H54 (cell line): ENCODE data around the gene B3GNT8.

Experiments
- DNase-seq: peaks from one replicate; pipeline ENCODE4 v3.0.0; 2011; ENCODE audit warnings: low spot score, mixed read lengths; ENCODE audit not compliant: insufficient read length
- FAIRE-seq: peaks from 3 replicates; lab custom pipeline; 2011; peaks lifted over from hg19 to GRCh38; lab: Jason Lieb, UNC
- POLR2A ChIP-seq: IDR thresholded peaks from 2 replicates; pipeline ENCODE4 v1.6.1; 2011; ENCODE audit warnings: low read depth, mild to moderate bottlenecking, low read length

B3GNT8 gene

DNA sequence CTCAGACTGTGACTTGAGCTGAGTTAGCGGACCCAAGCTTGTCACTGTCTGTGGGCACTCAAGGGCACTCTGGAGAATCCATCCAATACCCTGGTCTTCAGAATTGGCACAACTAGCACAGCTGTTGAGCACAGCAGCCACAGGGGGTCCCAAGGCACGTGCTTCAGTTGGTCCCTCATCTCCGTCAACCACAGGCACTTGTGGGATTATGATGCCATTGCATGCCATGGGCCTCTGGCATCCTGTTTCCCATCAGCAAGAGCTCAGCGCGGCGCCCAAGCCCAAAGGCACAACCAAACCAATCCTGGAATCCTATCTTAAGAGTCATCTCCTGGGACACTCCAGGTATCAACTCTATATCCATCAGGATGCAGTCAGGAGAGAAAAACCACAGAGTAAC, 3.7 kb upstream of the B3GNT8 start:
- FAIRE-seq = no peak
- no peak for TF ChIP-seq POLR2A
- DNase-seq = no peak

DNA sequence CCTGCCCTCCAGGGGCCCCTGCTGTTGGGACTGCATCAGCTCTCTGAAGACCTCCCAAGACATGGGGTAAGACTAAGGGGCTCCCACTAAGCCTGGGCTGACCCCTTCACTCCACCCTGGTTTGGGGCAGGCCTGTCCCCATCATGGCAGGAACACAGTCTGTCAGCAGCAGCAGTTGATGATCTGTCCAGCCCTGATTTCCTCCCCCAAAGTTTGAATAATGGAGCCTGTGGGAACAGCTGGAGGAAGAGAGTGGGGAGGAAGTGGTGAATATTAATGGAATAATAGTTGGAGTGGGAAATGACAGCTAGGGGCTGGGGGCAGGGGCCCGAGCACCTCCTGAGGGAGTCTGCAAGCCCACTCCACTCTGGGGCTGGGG, 1.3 kb upstream of the B3GNT8 start:
- DNase-seq (no peak), FAIRE-seq (no peak)
- TF ChIP-seq POLR2A = no peak

DNA sequence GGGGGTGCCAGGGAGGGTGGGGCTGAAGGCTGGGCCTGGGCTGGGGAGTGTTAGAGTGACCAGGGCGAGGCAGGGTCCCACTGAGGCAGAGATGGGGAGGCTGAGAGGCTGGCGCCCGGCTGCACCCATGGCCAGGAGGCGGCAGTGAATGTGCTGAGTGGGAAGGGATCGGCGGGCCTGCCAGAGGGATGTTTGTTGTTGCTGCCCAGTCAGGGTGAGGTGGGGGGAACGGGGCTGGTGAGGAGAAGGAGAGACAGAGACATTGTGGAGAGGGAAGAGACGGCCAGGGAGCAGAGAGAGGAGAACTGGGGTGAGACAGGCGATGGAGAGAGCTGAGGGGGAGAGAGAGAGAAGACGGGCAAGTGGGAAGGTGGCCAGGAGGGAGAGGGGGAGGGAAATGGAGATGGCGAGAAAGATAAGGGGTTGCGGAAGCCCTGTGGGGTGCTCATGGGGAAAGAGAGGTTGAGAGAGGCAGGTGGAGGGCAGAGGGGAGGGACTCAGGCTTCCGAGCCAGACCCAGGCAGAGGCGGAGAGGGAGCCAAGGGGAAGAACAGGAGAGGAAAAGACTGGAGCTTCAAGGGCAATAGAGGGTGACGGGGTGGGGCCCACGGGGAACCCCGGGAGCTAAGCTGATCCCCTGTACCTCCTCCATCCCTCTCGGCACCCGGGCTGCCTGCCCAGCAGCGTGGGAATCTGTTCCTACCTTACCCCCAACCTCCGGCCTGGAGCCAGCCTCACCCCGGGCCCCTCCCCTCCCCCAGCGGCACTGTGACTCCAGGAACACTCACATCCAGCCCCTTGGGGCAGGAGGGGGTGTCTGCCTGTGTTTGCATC, 690 bp upstream of the B3GNT8 start:
- no peak for FAIRE-seq
- no peak for DNase-seq
- TF ChIP-seq POLR2A = no peak

DNA sequence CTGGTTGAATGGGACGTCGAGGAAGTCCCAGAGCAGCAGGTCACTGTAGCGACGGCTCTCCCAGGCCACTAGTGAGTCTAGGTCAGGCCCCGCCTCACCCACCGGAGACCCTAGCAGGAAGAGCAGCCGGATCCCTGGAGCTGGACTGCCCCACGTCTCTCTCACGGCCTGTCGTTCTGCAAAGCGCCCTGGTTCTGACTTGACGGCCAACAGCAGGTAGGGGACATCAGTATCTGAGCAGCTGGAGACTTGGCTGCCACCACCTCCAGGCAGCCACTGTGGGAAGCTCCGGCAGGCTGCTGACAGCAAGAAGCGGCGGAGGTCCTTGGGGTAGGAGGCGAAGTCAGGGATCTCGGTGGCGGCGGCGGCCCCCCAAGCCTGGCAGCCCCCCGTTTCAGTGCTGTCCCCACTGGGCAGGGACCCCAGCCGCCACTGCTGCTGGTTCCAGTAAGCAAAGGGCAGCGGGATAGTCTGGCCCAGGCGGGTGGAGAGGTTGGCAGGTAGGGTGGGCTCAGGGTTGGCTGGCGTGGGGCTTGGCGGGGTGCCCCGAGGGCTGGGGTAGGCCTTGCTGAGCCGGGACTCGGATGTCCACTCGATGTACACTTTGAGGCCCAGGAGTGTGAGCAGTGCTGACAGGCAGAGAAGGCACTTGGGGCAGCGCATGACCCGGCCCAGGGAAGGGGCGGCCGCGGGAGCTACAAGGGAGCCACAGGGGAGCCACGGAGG, 895 bp downstream of the B3GNT8 start:
- DNase-seq (no peak), FAIRE-seq (no peak)
- TF ChIP-seq POLR2A = no peak

DNA sequence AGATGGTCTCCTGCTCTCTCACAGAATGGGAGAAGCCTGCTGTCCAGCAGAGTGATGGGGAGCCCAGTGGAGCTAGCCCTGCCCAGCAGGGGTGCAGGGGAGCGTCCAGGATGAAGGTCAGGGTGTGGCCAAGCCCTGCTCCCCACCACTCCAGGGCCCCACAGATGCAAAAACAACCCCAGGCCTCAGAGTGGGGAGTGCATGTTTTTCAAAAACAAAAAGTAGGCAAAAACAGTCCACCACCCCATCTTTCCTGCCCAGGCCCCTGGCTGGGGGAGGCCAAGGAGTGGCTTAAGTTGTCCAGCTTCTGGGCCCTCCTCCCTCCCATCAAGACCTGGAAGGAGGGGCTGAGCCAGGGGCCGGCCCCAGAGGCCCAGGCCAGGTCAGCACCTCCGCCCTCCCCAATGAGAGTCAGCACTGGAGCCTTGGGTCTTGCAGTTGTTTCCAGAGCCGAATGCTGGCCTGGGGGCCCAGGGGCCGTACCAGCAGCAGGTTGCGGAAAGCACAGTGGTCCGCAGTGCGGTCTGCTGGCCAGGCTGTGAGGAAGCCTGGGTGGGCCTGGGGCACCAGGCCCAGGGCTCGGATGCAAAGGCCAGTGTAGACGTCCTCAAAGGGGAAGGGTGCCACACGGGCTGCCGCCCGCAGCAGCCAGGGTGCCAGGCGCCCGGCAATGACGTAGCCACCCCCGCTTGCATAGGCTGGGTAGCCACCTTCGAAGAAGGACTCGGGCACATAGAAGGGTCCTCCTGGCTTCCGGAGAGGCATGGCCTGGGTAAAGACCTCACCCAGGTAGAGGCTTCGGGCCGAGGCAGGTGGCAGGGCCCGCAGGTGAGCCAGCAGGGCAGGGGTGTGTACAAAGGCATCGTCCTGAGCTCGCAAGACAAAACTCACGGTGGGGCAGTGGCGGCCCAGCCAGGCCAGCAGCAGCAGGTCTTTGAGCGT, 1.7 kb downstream of the B3GNT8 start:
- no peak for TF ChIP-seq POLR2A
- DNase-seq (no peak), FAIRE-seq (no peak)

DNA sequence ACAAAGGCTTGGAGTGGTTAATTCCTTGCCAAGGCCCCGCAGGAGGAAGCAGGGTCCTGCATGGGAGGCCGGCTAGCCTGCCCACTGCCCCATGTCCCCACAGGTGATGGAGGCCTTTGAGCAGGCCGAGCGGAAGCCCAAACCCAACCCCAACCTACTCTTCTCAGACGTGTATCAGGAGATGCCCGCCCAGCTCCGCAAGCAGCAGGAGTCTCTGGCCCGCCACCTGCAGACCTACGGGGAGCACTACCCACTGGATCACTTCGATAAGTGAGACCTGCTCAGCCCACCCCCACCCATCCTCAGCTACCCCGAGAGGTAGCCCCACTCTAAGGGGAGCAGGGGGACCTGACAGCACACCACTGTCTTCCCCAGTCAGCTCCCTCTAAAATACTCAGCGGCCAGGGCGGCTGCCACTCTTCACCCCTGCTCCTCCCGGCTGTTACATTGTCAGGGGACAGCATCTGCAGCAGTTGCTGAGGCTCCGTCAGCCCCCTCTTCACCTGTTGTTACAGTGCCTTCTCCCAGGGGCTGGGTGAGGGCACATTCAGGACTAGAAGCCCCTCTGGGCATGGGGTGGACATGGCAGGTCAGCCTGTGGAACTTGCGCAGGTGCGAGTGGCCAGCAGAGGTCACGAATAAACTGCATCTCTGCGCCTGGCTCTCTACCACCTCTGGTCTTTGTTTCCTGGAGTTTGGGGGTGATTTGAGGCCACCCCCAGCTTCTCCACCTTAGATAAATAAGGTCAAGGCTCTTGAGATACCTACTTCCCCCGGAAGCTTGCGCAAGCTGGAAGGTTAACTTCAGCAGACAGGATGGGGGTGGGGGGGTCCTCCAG, 2.6 kb downstream of the B3GNT8 start:
- TF ChIP-seq POLR2A = no peak
- no peak for DNase-seq
- FAIRE-seq = no peak

DNA sequence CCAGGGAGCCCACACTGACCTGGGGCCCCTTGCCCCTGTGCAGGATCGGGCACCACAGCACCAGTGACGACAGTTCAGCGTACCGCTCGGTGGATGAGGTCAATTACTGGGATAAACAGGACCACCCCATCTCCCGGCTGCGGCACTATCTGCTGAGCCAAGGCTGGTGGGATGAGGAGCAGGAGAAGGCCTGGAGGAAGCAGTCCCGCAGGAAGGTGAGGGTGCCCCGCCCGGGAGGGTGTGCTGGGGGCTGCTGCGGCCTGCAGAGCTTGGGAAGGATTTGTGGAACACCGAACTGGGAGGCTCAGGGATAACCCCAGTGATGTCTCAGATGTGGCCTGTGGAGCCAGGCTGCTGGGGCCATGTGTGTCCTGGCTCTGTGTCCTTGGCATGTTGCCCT, 4.2 kb downstream of the B3GNT8 start:
- no peak for DNase-seq
- no peak for TF ChIP-seq POLR2A
- FAIRE-seq = no peak

DNA sequence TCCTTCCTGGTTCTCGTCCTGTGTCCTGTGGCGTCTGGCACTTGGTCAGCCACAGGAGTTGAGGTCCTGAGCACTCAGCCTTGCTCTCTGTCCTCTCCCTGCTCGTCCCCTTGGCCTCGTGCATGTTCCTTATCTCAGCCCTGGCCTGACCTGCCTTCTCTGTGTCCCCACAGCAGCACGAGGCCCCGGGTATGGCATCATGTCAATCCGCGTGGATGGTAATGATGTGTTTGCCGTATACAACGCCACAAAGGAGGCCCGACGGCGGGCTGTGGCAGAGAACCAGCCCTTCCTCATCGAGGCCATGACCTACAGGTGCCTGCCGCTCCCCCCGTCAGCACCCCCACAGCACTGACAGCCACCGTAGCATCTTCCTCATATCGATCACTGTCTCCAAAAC, 4.7 kb downstream of the B3GNT8 start:
- FAIRE-seq = no peak
- no peak for DNase-seq
- no peak for TF ChIP-seq POLR2A

DNA sequence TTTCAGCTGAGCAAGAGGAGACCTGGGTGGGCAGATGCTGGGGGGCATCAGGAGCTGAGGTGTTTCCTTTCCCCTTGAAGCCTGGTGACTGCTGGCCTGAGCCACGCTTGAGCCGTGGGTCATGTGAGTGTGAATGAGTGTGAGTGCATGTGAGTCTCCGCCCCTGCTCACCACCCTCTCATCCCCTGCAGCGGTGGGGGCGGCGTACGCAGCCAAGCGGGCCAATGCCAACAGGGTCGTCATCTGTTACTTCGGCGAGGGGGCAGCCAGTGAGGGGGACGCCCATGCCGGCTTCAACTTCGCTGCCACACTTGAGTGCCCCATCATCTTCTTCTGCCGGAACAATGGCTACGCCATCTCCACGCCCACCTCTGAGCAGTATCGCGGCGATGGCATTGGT, 5.2 kb downstream of the B3GNT8 start:
- no peak for FAIRE-seq
- DNase-seq = no peak
- no peak for TF ChIP-seq POLR2A

DNA sequence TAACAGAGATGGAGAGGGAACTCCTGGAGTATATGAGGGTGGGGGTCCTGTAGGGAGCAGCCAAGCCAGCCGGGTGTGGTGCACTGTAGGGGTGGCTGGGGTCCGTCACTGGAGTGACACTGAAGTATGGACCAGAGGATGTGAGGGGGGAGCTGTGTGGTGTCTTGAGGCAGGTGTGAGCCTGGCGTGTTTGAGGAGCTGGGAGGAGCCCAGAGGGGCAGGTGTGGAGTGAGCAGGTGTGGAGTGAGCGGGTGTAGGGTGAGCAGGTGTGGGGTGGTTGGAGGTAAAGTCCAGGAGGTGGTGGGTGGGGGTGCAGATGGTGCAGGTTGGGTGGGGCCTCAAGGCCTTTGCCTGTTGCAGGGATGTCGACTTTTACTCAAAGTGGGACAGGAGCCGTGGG, 5.9 kb downstream of the B3GNT8 start:
- DNase-seq (no peak), FAIRE-seq (no peak)
- TF ChIP-seq POLR2A = no peak

DNA sequence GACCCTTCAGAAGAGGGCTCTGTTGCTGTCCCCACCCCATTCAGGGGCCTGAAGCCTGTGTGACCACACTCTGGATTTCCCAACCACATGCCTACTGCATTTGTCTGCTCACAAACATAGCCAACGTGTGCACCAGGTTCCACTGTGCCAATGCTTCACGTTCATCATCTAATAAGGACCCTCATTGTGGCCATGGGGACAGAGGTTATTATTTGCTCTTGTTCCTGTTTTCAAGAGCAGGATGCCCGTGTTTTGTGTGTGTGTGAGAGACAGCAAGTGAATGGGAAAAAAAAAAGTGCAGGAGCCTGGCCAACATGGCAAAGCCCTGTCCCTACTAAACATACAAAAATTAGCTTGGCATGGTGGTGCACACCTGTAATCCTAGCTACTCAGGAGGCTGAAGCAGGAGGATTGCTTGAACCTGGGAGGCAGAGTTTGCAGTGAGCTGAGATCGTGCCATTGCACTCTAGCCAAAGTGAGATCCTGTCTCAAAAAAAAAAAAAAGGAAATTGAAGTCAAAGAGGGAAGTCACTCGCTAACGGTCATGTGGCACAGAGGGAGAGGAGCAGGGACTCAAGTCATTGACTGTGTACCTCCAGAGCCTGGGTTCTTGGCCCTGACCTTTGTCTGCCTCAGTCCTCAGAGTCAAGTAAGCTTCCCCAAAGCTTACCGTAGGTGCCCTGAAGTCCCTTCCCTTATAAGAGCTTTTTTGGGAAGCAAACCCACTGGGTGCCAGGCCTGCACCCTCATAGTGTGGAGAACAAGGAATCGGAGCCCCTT, 6.9 kb downstream of the B3GNT8 start:
- no peak for DNase-seq
- FAIRE-seq = no peak
- TF ChIP-seq POLR2A = no peak

DNA sequence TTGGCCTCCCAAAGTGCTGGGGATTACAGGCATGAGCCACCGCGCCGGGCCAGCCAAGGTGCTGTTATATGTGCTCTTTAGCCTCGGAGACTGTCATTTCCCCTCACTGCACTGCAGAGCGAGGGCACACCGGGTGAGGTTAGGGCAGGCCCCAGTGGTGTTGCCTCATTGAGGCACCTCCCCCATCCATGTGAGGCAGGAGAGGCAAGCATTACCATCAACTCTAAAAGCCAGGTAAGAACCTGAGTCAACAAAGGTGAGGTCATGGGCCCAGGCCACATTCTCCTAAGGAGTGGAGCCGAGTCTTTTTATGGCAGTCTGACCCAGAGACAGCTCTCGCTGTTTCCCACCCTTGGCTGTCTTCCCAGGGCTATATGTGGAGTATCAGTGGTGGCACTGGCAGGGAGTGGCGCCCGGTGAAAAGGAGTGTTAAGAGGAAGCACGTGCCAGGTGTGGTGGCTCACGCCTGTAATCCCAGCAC, 10.9 kb downstream of the B3GNT8 start:
- FAIRE-seq = no peak
- DNase-seq = no peak
- no peak for TF ChIP-seq POLR2A

DNA sequence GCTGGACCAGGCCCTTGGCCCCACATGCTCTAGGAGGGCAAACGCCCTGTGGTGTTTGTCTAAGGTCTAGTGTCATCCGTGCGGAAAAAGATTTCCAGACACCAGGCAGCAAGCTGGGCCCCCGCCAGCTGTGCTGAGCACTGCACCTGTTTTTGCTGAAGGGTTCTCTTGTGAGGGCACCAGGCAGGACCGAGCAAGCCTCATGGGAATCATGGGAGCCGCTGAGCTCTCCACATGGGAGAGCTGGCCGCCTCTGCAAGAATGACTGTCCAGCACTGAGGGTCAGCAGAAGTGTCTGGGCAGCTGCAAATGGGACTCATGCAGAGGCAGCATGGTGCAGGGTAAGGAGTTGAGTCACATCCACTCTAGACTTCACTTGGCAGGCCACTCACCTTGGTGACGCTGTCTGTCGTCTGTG, 12.0 kb downstream of the B3GNT8 start:
- DNase-seq = no peak
- no peak for TF ChIP-seq POLR2A
- FAIRE-seq = no peak
